Hematopoietic multipotent progenitor cell treated with erythropoietin and hydrocortisone succinate and interleukin-3 and kit ligand, for 8 days (in vitro differentiated cells): ENCODE data around the gene KLHL9.
"Not testable (repeated sequence)": the region's sequence is repeated elsewhere in the genome, so short reads cannot be mapped to it uniquely, and the experiment has no call there.

Experiments used
- DNase-seq: peaks from one replicate; pipeline ENCODE4 v3.0.0-alpha.2; 2015

Gene KLHL9, protein sequence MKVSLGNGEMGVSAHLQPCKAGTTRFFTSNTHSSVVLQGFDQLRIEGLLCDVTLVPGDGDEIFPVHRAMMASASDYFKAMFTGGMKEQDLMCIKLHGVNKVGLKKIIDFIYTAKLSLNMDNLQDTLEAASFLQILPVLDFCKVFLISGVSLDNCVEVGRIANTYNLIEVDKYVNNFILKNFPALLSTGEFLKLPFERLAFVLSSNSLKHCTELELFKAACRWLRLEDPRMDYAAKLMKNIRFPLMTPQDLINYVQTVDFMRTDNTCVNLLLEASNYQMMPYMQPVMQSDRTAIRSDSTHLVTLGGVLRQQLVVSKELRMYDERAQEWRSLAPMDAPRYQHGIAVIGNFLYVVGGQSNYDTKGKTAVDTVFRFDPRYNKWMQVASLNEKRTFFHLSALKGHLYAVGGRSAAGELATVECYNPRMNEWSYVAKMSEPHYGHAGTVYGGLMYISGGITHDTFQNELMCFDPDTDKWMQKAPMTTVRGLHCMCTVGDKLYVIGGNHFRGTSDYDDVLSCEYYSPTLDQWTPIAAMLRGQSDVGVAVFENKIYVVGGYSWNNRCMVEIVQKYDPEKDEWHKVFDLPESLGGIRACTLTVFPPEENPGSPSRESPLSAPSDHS

DNA sequence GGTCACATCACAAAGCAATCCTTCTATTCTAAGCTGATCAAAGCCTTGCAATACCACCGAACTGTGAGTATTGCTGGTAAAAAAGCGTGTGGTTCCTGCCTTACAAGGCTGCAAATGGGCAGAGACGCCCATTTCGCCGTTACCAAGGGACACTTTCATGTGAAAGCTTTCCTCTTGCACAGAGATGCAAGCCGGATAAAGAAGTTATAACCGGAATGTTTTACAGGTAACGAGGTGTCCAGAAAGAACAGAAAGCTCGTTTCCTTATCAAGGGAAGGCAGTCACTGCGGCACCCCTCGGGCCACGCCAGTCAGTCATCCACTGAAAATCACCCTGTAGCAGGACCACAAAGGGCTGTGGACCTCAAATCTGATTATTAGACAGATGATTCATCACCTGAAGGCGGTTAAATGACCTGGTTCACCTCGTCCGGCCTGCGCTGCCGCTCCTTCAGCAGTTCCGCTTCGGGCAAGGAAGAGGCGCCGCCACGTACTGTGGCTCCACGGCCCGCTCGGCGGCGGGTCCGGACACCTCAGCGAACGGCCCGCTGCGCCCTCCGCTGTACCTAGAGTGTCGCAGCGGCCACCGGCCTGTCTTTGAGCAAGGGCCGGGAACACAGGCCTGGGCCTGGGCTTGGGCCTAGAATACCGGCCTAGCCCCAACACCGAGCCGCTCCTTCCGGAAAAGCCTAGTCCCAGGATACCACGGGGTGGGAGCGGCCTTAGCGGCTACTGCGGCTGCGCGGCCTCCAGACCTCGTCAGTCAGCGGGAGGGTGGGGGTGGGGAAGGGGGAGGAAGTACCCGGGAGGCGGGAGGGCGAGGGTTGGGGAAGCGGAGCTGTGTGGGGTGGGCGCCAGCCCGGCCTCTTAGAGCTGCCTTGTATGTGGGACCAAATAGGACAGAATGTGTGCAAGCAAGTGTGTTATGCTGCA is at the start of gene KLHL9:
Gene KLHL9, minus strand, starts transcription at position 704 of the 932 bp plus-strand sequence. Its CDS starts 545 bp downstream, at position 159.
- DNase-seq, result peak; percentile 91

GRCh38 chr9:21383627-21384026 is 48.4 kb upstream of the KLHL9 start:
- DNase-seq, result no peak

DNA sequence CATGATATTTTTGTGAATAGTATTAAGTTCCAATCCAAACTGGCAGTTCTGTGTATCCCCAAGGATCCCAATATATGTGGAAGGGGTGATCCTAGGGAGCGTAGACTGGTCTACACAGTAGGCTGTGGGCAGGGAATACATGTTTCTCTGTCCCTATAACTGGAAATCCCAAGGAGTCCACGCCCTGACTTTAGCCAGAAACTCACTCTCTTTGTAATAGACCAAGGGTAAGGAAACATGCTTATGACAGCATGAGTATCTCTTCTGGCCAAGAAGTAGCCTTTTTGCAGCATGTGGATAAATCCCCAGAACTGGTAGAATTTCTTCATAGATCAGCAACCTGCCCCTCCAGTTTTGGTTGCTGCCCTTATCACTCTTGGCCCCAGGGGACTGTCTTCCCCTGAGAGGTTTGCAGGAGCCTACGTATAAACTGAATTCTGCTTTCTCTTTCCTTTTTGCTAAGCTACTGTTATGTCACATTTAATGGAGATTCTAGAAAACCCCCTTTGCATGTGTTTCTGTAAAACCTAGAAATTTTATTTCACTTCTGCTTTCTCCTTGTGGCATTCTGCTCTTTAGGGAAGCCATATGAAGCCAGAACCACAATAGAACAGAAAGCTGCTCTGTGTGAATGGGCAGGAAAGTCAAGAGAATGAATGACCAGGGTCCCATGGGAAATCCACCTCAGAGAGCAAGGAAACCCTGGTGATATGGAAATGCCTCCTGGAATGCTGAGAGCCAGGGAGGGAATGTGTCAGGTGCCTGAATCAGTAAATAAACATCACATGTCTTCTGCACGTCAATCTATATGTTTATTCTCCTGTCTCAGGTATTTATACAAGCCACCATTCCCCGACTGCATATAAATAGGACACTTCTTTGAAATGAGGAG is 46.5 kb upstream of the KLHL9 start:
- no peak for DNase-seq

DNA sequence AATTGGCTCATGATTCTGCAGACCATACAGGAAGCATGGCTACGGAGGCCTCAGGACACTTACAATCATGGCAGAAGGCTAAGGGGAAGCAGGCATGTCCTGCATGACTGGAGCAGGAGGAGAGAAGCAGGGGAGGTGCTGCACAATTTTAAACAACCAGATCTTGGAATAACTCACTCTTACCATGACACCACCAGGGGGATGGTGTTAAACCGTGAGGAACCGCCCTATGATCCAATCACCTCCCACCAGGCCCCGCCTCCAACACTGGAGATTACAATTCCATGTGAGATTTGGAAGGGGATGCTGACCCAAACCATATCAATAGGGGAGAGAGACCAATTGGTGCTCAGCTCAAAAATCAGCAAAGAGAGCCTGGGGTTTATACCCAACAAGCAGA is 36.3 kb upstream of the KLHL9 start:
- not testable (repeated sequence) for DNase-seq

DNA sequence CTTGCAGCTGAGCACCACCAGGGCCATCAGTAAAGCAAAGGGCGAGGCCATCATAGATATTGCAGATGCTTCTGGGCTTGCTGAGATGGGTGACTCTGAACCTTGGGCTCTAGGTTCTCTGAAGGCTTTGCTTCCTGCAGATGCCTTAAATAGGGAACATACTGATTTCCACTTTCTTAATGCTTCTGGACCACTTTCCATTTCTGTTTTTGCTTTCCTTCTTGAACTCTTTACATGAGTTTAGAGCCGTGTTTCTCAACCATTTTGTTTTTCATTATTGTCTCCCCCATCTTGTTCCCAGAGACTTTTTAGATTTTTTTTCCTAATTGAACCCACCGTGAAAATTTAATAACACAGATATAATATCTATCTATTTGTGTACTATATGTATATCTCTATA is 32.8 kb upstream of the KLHL9 start, which contains the start of gene IFNA13:
Gene IFNA13, minus strand, starts transcription at position 101 of the 400 bp plus-strand sequence. Its CDS starts 47 bp downstream, at position 54.
- no peak for DNase-seq

DNA sequence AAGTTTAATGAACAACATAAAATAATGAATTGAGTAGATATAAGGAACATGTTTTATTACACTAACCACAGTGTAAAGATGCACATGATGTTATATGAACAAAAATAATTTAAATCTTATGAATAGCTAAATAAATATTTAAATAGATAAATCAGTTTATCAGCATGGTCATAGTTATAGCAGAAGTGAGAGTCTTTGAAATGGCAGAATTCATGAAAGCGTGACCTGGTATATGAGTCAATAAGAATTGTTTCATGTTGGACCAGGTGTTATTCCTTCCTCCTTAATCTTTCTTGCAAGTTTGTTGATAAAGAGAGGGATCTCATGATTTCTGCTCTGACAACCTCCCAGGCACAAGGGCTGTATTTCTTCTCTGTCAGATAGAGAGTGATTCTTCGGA is 32.0 kb upstream of the KLHL9 start:
- not testable (repeated sequence) for DNase-seq

DNA sequence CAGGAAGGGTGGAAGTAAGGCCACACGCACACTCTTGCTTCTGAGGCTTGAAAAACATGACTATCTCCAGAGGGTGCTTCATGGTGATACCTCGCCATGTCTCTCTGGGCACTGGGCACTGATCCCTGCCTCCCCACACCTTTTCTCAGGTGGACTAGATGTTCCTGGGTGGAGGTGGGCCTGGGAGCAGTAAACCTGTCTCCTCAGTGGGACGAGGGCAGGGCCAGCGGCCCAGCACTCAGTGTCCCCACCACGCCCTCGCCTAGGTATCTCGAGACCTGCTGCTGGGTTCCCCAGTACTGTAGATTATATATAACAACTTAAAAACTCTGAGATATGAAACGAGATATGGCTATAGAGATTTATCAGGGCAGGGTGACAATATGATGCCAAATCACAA is 27.1 kb upstream of the KLHL9 start:
- no peak for DNase-seq

GRCh38 chr9:21357479-21358460 is 22.6 kb upstream of the KLHL9 start:
- no peak for DNase-seq

DNA sequence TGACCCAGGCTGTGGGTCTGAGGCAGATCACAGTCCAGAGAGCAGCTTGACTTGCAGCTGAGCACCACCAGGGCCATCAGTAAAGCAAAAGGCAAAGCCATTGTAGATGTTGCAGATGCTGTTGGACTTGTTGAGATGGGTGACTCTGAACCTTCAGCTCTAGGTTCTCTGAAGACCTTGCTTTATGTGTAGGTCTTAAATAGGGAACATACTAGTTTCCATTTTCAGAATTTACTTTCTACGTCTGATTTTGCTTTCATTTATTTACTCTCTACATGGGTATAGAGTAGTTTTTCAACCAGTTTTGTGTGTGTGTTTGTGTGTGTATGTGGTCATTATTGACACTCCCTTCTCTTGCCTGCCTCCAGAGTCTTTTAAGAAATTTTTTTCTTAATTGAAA is 15.6 kb upstream of the KLHL9 start, which contains the start of gene IFNA6:
Gene IFNA6, minus strand, starts transcription at position 101 of the 400 bp plus-strand sequence. Its CDS starts 0 bp downstream, at position 101.
- no peak for DNase-seq

GRCh38 chr9:21348430-21348970 is 13.3 kb upstream of the KLHL9 start:
- DNase-seq, result no peak

DNA sequence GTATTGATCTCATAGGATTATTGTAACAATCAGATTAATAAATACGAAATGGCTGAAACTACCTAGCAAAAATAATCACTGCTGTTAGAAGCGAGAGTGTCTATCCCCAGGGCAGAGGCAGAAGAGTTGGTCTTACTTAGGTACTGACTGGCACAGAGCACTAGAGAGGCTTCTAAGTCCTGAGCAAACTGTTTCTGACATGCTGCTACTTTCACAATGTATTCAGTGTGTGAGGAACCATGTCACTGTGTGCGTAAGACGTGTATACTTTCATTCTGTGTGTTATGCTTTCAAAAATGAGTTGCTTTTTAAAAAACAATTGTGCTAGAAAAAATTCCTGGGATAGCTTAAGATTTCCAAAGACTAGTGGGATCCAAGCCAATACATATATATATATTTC is 5.5 kb upstream of the KLHL9 start:
- DNase-seq, result no peak

- DNase-seq, result peak; percentile 18
These were observed 1.3 kb upstream of the KLHL9 start for GRCh38 chr9:21336457-21336856.

GRCh38 chr9:21333226-21333625 is 2.0 kb downstream of the KLHL9 start:
- peak; percentile 59 for DNase-seq

DNA sequence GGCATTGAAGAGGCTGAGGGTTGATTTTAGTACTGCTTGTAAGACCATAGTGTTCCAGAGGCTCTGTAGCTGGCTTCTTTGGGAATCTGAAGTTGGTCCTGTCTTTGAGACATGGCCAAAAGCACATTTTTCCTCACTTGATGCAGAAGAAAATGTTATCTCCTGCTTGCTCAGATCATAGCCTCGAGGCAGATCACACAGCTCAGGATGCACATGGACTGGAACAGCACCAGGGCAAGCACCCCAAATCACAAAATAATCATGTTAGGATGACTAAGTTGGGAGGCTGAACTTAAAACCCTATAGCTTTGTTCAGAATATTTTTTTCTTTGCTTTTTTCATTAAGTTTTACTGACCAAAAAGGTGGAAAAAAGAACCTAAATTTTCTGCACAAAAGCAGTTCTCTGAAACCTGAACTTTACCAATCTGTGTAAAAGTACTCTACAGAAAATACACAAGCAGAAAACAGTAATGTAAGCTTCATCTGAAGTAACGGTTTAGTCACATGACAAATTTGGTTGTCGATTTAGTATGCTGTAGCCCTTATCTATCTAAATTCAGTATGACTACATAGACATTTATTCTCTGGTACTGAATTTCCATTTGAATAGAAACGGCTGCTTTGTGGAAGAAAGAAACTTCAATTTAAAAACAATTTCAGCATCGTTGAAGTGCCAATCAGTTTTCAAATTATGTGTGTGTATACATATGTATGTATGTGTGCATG is 3.4 kb downstream of the KLHL9 start:
- DNase-seq, result no peak

DNA sequence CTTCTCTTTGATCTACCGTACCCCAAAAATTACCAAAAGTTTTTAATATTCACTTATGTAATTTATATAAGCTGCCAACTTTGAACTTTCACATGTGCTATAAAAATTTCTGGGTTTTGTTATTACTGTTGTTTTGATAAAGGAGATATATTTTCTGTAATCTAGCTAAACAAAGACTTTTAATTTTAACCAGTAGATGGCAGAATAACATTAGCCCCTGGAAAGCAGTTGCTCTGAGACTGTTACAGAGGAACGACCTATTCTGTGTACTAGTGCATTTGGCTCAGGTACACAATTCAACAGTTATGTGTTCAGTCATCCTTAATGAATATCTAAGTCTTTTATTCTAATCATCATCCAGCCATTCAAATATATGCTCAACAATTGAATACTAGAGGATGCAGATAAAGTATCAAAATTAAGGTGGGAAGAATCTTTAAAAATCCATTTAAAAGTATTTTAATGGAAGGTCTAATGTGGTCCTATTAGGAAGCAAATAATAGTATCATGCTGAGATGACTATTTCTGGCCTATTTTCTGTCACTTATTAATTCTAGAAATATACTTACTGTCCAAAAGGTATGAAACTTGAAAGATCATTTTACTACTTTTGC is 8.6 kb downstream of the KLHL9 start:
- peak; percentile 73 for DNase-seq

DNA sequence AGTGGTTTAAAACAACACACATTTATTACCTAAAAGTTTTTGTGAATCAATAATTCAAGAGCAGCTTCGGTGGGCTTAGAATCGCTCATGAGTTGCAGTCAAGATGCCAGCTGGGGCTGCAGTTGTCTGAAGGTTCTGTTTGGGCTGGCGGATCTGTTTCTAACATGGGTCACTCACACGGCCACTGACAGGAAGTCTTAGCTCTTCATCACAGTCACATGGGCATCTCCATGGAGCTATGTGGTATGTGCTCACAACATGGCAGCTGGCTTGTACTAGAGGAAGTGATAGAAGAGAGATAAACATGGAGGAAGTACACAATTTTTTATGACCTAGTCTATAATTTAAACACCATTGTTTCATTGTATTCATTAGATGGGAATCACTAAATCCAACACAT is 11.2 kb downstream of the KLHL9 start:
- no peak for DNase-seq

DNA sequence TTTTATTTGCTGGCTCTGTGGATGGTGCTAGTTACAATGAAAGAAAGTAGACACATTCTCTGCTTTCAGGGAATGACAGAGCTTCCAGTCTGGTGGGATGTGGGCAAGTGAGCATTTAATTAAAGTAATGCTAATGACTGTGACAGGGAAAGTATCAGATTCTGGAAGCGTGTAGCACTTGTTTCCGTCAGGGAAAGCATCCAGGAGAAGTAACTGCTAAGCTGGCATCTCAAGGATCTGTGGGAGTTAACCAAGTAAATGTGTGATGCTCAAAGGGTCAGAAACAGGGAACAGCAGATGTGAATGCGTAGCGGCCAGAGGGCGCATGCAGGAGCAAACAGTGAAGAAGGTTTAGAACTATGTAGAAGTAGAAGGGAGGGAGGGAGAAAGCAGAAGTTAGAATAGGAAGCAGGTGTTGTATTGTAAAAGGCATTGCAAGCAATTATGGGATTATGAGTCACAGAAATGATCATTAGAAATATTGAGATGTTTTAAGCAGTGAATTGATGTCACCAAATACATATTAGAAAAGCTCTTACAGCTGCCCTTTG is 12.2 kb downstream of the KLHL9 start:
- DNase-seq, result no peak

DNA sequence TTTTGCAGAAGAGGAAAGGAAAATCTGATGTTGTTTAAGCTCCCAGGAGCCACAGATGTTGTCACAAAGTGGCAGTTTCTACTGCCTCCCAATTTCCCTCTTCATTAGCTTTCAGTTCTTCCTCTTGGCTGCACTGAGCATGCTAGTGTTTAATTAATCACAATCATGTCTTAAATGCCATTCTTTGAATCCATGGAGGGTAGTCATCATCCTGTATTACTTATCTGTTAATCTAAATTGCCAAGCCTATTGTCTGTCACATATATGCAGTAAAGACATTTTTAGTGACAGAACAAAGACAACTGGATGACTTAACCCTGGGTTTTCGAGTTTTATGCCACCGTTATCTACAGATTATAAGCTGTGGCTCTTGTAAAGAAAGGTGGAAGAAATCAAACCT is 14.7 kb downstream of the KLHL9 start:
- DNase-seq, result no peak
